H9 (cell line): ENCODE measurements around the gene CKB. TPM values are rescaled to one million over a fixed set of nuclear protein-coding genes. Genes with fewer than 3 reads are reported as not detected.

ENCODE experiments used
- DNase-seq: peaks from one replicate; pipeline ENCODE4 v3.0.0-alpha.2; 2017
- H2AFZ ChIP-seq: one replicate; pipeline ENCODE4 v1.6.1; 2013; ENCODE audit warnings: mild to moderate bottlenecking, low read length, control low read depth, moderate library complexity
- H2AK5ac ChIP-seq: 2 replicates; pipeline ENCODE4 v1.6.1; 2013; ENCODE audit warnings: low read length, control low read depth, mixed read lengths; ENCODE audit not compliant: insufficient read length
- H2BK120ac ChIP-seq: one replicate; pipeline ENCODE4 v1.6.1; 2013; ENCODE audit warnings: low read depth, mild to moderate bottlenecking, low read length, control low read depth, inconsistent platforms; ENCODE audit not compliant: poor library complexity, severe bottlenecking
- H2BK12ac ChIP-seq: 2 replicates; pipeline ENCODE4 v1.6.1; 2013; ENCODE audit warnings: low read length, control low read depth, mixed read lengths, low read depth; ENCODE audit not compliant: insufficient read length
- H2BK15ac ChIP-seq: 2 replicates; pipeline ENCODE4 v1.6.1; 2013; ENCODE audit warnings: low read depth, low read length, control low read depth
- H2BK20ac ChIP-seq: one replicate; pipeline ENCODE4 v1.6.1; 2013; ENCODE audit warnings: low read depth, mild to moderate bottlenecking, low read length, control low read depth, inconsistent platforms; ENCODE audit not compliant: poor library complexity, severe bottlenecking
- H2BK5ac ChIP-seq: 2 replicates; pipeline ENCODE4 v1.6.1; 2013; ENCODE audit warnings: low read length, control low read depth, mixed read lengths; ENCODE audit not compliant: insufficient read length
- H3K14ac ChIP-seq: 2 replicates; pipeline ENCODE4 v1.6.1; 2013; ENCODE audit warnings: low read length, control low read depth; ENCODE audit not compliant: insufficient read depth
- H3K18ac ChIP-seq: 2 replicates; pipeline ENCODE4 v1.6.1; 2013; ENCODE audit warnings: low read depth, mild to moderate bottlenecking, mixed read lengths, low read length, control low read depth; ENCODE audit not compliant: insufficient read length
- H3K23ac ChIP-seq: 2 replicates; pipeline ENCODE4 v1.6.1; 2013; ENCODE audit warnings: low read length, control low read depth, mixed read lengths, low read depth; ENCODE audit not compliant: insufficient read length
- H3K23me2 ChIP-seq: 2 replicates; pipeline ENCODE4 v1.6.1; 2013; ENCODE audit warnings: low read depth, mild to moderate bottlenecking, mixed read lengths, low read length, control low read depth; ENCODE audit not compliant: insufficient read length, poor library complexity, severe bottlenecking
- H3K27ac ChIP-seq: 2 replicates; pipeline ENCODE4 v1.5.1; 2013; ENCODE audit warnings: low read length, control low read depth, mixed read lengths, low read depth; ENCODE audit not compliant: insufficient read length
- H3K27me3 ChIP-seq: 2 replicates; pipeline ENCODE4 v1.6.1; 2013; ENCODE audit warnings: low read length, control low read depth, inconsistent platforms; ENCODE audit not compliant: insufficient read depth
- H3K4ac ChIP-seq: 2 replicates; pipeline ENCODE4 v1.6.1; 2013; ENCODE audit warnings: low read depth, mild to moderate bottlenecking, control low read depth, inconsistent platforms, low read length, moderate library complexity
- H3K4me1 ChIP-seq: 2 replicates; pipeline ENCODE4 v1.6.1; 2013; ENCODE audit warnings: low read length, control low read depth, inconsistent platforms; ENCODE audit not compliant: insufficient read depth
- H3K4me2 ChIP-seq: 2 replicates; pipeline ENCODE4 v1.6.1; 2013; ENCODE audit warnings: low read length, control low read depth, mixed read lengths; ENCODE audit not compliant: insufficient read length, insufficient read depth
- H3K56ac ChIP-seq: 2 replicates; pipeline ENCODE4 v1.6.1; 2013; ENCODE audit warnings: low read depth, mild to moderate bottlenecking, mixed read lengths, low read length, control low read depth; ENCODE audit not compliant: insufficient read length
- H3K79me1 ChIP-seq: 2 replicates; pipeline ENCODE4 v1.6.1; 2013; ENCODE audit warnings: low read depth, mild to moderate bottlenecking, moderate library complexity, low read length, control low read depth, inconsistent platforms; ENCODE audit not compliant: insufficient read depth, poor library complexity, severe bottlenecking
- H3K79me2 ChIP-seq: 2 replicates; pipeline ENCODE4 v1.6.1; 2013; ENCODE audit warnings: low read length, control low read depth, inconsistent platforms; ENCODE audit not compliant: insufficient read depth
- H3K9ac ChIP-seq: 2 replicates; pipeline ENCODE4 v1.6.1; 2013; ENCODE audit warnings: low read length, control low read depth, mixed read lengths; ENCODE audit not compliant: insufficient read length; ENCODE audit errors: extremely low read depth
- H3K9me3 ChIP-seq: one replicate; pipeline ENCODE4 v1.6.1; 2013; ENCODE audit warnings: low read depth, low read length, inconsistent platforms; ENCODE audit not compliant: control insufficient read depth
- H3T11ph ChIP-seq: one replicate; pipeline ENCODE4 v1.6.1; 2013; ENCODE audit warnings: mild to moderate bottlenecking, low read length, control low read depth, inconsistent platforms
- H4K20me1 ChIP-seq: one replicate; pipeline ENCODE4 v1.6.1; 2013; ENCODE audit not compliant: control insufficient read depth, insufficient read length, insufficient read depth
- H4K5ac ChIP-seq: 2 replicates; pipeline ENCODE4 v1.6.1; 2013; ENCODE audit warnings: low read depth, mild to moderate bottlenecking, mixed read lengths, low read length, control low read depth; ENCODE audit not compliant: insufficient read length
- H4K8ac ChIP-seq: replicated peaks from 2 replicates; pipeline ENCODE4 v1.6.1; 2013; ENCODE audit warnings: low read length, control low read depth, mixed read lengths, low read depth; ENCODE audit not compliant: insufficient read length
- H4K91ac ChIP-seq: 2 replicates; pipeline ENCODE4 v1.6.1; 2013; ENCODE audit warnings: low read depth, mild to moderate bottlenecking, moderate library complexity, mixed read lengths, low read length, control low read depth; ENCODE audit not compliant: insufficient read length
- H3K27ac Mint-ChIP-seq, 3 experiments: 2 replicates in 2 of 3; 3 replicates in 1 of 3; pipeline ENCODE4 v1.8.0; 2020 to 2021; ENCODE audit warnings: mixed read lengths in 3 of 3, mild to moderate bottlenecking in 1 of 3, moderate library complexity in 1 of 3
- H3K27me3 Mint-ChIP-seq: 2 replicates; pipeline ENCODE4 v1.8.0; 2021; ENCODE audit warnings: low read depth, mild to moderate bottlenecking, moderate library complexity, mixed read lengths
- H3K36me3 Mint-ChIP-seq, 3 experiments: 2 replicates in 2 of 3; 3 replicates in 1 of 3; pipeline ENCODE4 v1.8.0; 2020 to 2021; ENCODE audit warnings: low read depth in 3 of 3, mixed read lengths in 3 of 3; ENCODE audit not compliant: insufficient read depth in 1 of 3
- H3K4me1 Mint-ChIP-seq, 2 experiments: 2 replicates each; pipeline ENCODE4 v1.8.0; 2020; ENCODE audit warnings: mixed read lengths in 2 of 2
- H3K4me3 Mint-ChIP-seq, 2 experiments: 2 replicates in 1 of 2; 3 replicates in 1 of 2; pipeline ENCODE4 v1.8.0; 2020 to 2021; ENCODE audit warnings: mild to moderate bottlenecking in 2 of 2, mixed read lengths in 2 of 2, moderate library complexity in 1 of 2
- H3K9me3 Mint-ChIP-seq, 2 experiments: 2 replicates in 1 of 2; 3 replicates in 1 of 2; pipeline ENCODE4 v1.8.0; 2020; ENCODE audit warnings: mild to moderate bottlenecking in 2 of 2, mixed read lengths in 2 of 2, moderate library complexity in 1 of 2
- WGBS: extraction: QIAGEN DNeasy Blood & Tissue Kit; methylation state at CpG from one replicate; pipeline ENCODE4 v1.1.7; 2013; ENCODE audit warnings: missing lambda C conversion rate, low lambda C conversion rate, mixed read lengths; ENCODE audit not compliant: insufficient read length; ENCODE audit errors: extremely low coverage; 5-methylcytosine and 5-hydroxymethylcytosine counted together
- total RNA-seq: library from RNA; stranded (reverse); gene quantifications from 2 replicates; pipeline ENCODE4 v1.2.1, GENCODE V29; 2021
- TF ChIP-seq, protein P1 (sequence below): fragments of 200-600 bp; sonication (generic); conservative IDR thresholded peaks from 3 replicates; pipeline ENCODE4 v1.8.0; 2021; ENCODE audit warnings: antibody characterized with exemption, mild to moderate bottlenecking

CKB gene
- total RNA-seq, 1 experiment from 2014 or later, result 517 TPM

DNA sequence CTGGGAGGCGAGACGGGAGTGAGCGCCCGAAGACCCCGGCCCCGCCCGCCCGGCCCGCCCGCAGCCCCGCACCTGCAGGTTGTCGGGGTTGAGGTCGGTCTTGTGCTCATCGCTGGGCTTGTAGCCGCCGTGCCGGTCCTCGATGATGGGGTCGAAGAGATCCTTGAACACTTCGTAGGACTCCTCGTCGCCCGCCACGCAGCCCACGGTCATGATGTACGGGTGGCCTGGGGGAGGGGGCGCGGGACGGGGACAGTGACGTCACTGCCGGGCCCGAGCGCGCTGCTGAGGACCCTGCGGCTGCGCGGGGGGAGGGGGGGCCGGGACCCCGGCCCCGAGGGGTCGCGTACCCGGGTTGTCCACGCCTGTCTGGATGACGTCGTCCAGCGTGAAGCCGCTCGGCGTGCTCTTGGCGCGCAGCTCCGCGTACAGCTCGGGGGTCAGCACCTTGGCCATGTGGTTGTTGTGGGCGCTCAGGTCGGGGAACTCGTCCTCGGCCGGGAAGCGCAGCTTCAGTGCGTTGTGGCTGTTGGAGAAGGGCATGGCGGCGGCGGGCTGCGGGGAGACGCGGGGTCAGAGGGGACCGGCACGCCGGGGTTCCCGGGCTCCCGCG lies 573 bp downstream of the CKB start:
- Histone ChIP-seq H3K27me3 (peaks cover 7% of the 10 kb centered on the region; the same call in 1 of the 2 replicates), H3K9me3 (no peaks in the 10 kb centered on the region), H3K23me2 (peaks cover 12% of the 10 kb centered on the region), H4K8ac (no peak overlapping the region), H3K79me1 (no peaks in the 10 kb centered on the region), H3K4ac (no peak overlapping the region), H3K18ac (peak overlapping the region; percentile 78), H4K91ac (no peak overlapping the region), H3K23ac (no peak overlapping the region), H4K20me1 (peaks cover 3% of the 10 kb centered on the region), H3T11ph (no peak overlapping the region), H2AFZ (no peak overlapping the region), H3K79me2 (no peaks in the 10 kb centered on the region), H3K4me2 (peak overlapping the region; percentile 62), H3K14ac (peak overlapping the region; percentile 86), H3K4me1 (no peaks in the 10 kb centered on the region), H2BK20ac (no peak overlapping the region), H3K56ac (no peak overlapping the region), H2BK120ac (no peak overlapping the region), H2BK15ac (no peak overlapping the region), H3K27ac (no peak overlapping the region), H3K9ac (peak overlapping the region; percentile 44), H2AK5ac (no peak overlapping the region), H4K5ac (no peak overlapping the region), H2BK12ac (no peak overlapping the region), H2BK5ac (no peak overlapping the region)
- peaks cover 4 to 5% of the 10 kb centered on the region in 2 experiments; a peak in 3 of 5 replicates for H3K9me3 Mint-ChIP-seq
- peak overlapping the region; percentile 79 to 86 for H3K4me3 Mint-ChIP-seq
- H3K27me3 Mint-ChIP-seq, result peaks cover 30% of the 10 kb centered on the region
- no peak for DNase-seq
- H3K36me3 Mint-ChIP-seq, result peaks cover 10 to 15% (median 13%) of the 10 kb centered on the region in 3 experiments
- WGBS, result no CpG with 5 or more reads among the region's 74 CpGs
- TF ChIP-seq, protein P1, sequence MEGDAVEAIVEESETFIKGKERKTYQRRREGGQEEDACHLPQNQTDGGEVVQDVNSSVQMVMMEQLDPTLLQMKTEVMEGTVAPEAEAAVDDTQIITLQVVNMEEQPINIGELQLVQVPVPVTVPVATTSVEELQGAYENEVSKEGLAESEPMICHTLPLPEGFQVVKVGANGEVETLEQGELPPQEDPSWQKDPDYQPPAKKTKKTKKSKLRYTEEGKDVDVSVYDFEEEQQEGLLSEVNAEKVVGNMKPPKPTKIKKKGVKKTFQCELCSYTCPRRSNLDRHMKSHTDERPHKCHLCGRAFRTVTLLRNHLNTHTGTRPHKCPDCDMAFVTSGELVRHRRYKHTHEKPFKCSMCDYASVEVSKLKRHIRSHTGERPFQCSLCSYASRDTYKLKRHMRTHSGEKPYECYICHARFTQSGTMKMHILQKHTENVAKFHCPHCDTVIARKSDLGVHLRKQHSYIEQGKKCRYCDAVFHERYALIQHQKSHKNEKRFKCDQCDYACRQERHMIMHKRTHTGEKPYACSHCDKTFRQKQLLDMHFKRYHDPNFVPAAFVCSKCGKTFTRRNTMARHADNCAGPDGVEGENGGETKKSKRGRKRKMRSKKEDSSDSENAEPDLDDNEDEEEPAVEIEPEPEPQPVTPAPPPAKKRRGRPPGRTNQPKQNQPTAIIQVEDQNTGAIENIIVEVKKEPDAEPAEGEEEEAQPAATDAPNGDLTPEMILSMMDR, result no peak
- H3K4me1 Mint-ChIP-seq, result peaks cover 19 to 46% of the 10 kb centered on the region in 2 experiments
- H3K27ac Mint-ChIP-seq, result no peak overlapping the region
